Activated T-cell treated with anti-CD3 and anti-CD28 coated beads, Interleukin-2, amount 50 U/mL, for 48 hours (primary cell): ENCODE measurements around the gene RFX5.

ENCODE experiments used
- DNase-seq, 2 experiments: peaks; one replicate each; pipeline ENCODE4 v3.0.0-alpha.2; 2020

RFX5 gene

DNA sequence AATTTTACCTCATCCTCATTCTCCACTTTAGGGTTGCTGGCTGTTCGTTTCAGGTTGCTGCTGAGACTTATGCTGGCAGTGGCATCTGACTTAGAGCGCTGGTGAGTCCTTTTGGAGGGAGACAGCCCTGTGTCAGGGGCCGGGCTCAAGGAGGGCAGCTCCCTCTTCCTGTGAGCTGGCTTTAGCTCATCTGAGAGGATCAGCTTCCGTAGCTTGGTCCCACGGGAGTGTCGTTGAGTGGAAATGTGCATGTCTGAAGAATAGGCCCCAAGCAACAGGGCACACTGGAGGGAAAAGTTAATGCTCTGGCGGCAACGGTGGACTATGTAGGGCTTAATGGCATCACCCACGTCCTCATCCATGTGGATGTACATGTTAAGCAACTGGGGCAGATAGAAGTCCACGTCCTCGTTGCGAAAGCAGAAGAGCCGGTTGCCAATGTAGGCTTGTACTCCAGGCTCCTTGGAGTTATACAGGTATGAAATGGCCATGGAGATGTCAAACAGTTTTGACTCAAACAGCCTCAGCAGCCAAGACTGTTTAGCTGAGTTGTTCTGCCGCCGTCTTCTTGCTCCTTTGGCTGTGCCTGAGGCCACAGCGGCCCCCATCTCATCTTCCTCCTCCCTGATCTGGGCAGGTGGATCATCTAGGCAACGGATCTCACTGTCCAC is 31.4 kb downstream of the RFX5 start:
- no peak for DNase-seq

- DNase-seq, result no peak
Measured at GRCh38 chr1:151314137-151314875, 32.7 kb downstream of the RFX5 start.

DNA sequence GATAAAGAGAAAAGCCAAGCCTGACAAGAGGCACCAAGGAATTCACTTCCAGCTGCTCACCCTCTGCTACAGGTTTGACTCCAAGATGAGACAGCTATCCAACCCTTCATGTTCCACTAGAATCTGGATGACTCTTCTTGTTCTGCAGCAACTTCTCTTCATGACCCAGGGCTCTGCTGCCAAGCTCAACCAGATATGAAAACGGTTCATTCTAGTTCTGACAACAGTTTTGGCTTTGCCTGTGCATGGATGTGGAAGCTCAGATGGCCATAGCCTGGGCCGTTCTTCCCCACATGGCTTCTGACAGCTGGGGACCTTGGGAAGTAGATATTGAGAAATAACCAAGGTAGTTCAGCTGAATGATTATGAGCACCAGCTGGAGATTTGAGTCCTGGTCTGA is 33.6 kb downstream of the RFX5 start:
- no peak for DNase-seq

- DNase-seq, result no peak
Measured at GRCh38 chr1:151312826-151313225, 34.2 kb downstream of the RFX5 start.

DNA sequence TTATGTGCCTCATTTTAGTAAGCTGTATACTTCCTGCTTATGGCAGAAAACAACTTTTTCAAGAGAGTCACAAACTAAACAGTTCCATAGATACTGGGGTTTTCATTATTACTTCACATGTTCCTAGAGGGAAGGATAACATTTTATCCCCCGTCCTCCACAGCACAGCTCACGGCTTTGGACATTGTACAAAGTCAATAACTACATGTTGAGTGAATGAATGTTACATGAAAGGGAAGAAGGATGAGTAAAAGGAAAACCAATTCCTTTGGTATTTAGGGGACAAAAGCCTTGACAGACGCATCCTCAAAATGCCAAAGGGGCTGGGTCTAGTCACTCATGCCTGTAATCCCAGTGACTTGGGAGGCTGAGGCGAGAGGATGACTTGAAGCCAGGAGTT is 34.6 kb downstream of the RFX5 start:
- DNase-seq, result no peak

DNA sequence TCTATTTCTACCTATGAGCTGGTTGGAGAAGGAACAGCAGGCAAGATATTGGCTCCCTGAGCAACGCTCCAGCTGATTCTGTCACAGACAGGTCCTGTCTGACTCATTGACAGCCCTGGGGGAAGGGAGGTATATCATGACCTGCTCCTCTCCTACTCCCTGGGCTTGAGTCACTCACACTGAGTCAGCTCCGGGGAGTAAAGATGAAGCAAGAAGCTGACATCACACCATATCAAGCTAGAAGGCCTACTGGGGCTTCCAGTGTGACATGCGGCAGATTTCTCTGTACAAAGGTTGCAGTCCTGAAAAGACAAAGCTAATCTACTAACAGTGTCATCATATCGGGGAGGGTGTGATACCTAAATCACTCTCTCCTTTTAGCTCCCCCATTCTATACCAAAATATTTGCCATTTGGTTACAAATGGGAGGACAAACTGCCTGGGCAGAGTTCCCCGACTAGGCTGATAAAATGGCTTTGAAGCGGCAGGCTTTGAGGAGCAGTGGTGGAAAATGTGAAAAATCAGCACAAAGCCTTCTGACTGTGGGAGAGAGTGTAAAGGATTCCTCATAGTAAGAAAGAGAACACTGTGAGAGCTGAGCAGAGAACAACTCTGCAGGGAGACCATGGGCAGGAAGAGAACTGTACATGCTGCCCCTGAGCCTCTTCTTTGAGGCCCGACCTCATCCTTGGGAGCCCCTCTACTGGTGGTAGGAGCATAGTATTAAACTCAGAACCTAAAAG is 35.3 kb downstream of the RFX5 start:
- peak; percentile 84 to 87 for DNase-seq

GRCh38 chr1:151311011-151311410 is 36.0 kb downstream of the RFX5 start:
- no peak for DNase-seq

- no peak for DNase-seq
Measured at GRCh38 chr1:151309811-151310323, 37.2 kb downstream of the RFX5 start.

DNA sequence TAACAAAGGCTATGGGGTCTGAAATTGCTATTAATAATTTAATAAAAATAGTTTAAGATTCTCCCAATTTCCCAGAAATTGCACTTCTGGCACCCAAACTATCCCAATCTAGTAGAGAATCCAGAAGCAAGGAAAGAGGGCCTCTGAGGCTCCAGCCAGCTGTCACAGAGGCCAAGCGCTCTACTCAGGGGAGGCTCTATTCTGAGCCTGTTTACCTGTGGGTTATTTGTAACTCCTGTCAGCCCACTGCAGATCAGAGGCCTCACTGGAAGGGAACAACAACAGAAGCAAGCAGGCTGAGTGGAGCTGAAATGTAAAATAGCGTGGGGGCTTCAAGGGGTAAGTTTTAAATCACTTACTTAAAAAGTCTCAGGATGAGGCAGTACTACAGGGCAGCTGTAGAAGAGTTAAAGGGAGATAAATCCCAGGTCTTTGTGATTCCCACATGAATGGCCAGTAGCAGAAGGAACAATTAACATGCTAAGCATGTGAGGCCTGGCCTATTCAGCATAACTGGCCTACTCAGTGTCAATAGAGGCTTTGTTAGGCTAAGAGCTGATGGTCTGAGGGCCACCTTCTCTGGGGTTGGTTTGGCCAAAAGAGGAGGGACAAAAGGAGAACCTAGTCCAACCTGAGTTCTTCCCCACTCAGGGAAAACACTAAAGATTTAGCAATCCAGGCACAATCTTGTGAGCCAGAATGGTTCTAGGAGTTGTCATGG is 52.1 kb downstream of the RFX5 start:
- no peak for DNase-seq

GRCh38 chr1:151293093-151293492 is 54.0 kb downstream of the RFX5 start:
- no peak for DNase-seq

DNA sequence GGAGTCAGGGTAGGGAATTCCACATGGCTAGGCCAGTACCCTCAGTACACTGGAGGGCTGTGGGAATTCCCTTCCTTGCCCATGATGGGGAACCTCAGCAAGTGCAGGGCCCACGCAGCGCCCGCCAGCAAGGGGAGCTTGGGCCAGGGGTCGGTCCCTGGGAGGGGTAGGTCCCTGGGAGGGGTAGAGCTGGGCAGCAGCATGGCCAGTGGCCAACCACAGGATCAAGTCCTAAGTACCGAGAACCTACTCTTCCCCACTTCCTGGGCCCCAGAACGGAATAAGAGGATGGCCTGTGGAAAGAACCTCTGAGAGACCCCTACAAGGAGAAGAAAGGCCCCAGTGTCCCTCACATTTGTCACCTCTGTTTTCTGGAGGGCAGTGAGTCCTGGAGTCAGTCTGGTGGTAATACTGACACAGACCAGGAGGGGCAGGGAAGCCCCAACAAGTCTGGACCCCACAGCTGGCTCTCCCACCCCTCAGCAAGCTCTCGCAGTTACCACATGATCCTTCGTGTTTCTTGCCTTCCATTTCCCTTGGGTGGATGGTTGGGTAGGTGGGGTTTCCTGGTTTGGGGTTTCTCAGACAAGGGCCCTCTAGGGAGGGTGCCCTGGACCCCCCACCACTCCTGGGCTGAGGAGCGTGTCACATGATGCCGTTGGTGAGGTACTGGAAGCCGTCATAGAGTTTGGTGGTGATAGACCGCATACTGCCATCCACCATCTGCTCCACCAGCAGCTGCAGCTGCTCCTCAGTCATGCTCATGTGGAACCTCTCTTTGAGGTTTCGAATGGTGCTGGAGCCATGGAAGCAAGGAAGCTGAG is 54.6 kb downstream of the RFX5 start:
- no peak for DNase-seq

DNA sequence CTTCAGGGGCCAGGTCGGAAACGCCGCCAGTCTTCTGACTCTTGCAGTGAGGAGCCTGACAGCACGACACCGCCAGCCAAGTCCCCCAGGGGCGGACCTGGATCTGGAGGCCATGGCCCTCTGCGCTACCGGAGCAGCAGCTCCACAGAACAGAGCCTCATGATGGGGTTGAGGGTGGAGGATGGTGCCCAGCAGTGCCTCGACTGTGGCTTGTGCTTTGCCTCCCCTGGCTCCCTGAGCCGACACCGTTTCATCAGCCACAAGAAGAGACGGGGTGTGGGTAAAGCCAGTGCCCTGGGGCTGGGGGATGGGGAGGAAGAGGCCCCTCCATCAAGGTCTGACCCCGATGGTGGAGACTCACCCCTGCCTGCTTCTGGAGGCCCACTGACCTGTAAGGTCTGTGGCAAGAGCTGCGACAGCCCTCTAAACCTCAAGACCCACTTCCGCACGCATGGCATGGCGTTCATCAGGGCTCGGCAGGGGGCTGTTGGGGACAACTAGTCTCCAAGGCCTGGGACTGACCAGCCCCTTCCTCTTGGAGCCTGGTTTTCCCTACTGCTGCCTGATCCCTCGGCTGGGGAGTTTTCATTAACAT is 56.2 kb downstream of the RFX5 start:
- no peak for DNase-seq
